Right atrium auricular region (tissue), 2 donors: ENCODE results near the gene SH2D2A. TPM values are rescaled to one million over a fixed set of nuclear protein-coding genes. Genes with fewer than 3 reads are reported as not detected.

Experiments
- DNase-seq: peaks from one replicate; pipeline ENCODE4 v3.0.0-alpha.2; 2019; ENCODE audit warnings: low spot score
- H3K27ac ChIP-seq, 2 donors: fragments of 200-600 bp; sonication (generic); 1 replicate in 1 of 2; 2 replicates in 1 of 2; pipeline ENCODE4 v1.5.1; 2016 to 2019
- H3K27me3 ChIP-seq, 2 donors: fragments of 200-600 bp; sonication (generic); one replicate each; pipeline versions ENCODE4 v1.5.1 to v1.6.0; 2017 to 2019
- H3K36me3 ChIP-seq: fragments of 200-600 bp; sonication (generic); one replicate; pipeline ENCODE4 v1.5.1; 2016
- H3K4me1 ChIP-seq, 2 donors: fragments of 200-600 bp; sonication (generic); one replicate each; pipeline versions ENCODE4 v1.5.1 to v1.6.0; 2017 to 2019
- H3K4me3 ChIP-seq, 2 donors: fragments of 200-600 bp; sonication (generic); 1 replicate in 1 of 2; 2 replicates in 1 of 2; pipeline ENCODE4 v1.5.1; 2017 to 2019; ENCODE audit warnings: mild to moderate bottlenecking in 1 of 2, moderate library complexity in 1 of 2
- H3K9me3 ChIP-seq, 2 donors: fragments of 200-600 bp; sonication (generic); one replicate each; pipeline ENCODE4 v1.5.1; 2019
- total RNA-seq, 2 donors: library from RNA; depleted of rRNA; stranded (reverse); fragments of >200 nt; gene quantifications; one replicate each; pipeline ENCODE4 v1.1.0, GENCODE V29; 2016
- TF ChIP-seq, protein P1 (sequence below), 2 donors: fragments of 200-600 bp; sonication (generic); IDR thresholded peaks; one replicate each; pipeline ENCODE4 v1.5.1; 2019; ENCODE audit warnings: antibody characterized with exemption in 2 of 2

SH2D2A gene
- total RNA-seq, 2 donors from 2014 or later = 0.30 to 0.98 TPM

DNA sequence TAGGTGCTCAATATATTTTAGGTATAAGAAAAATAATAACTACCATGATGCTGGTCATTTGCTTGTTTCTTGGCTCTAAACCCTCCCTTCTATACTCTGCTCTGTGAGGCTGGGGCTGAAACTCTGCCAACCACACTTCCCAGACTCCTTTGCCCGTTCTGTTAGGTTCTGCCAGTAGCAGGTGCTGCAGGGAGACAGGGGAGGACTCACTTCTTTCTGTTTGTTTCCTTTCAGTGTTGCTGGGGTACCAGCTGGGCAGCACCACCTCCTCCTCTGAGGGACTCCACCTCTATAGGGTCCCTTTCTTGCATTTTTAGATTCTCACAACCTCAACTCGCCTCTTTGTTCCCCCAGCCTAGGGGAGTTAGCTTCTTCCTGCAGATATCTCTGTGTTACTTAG, 17.0 kb upstream of the SH2D2A start:
- no peak for DNase-seq
- H3K27me3 ChIP-seq = no peaks in the 10 kb centered on the region
- H3K9me3 ChIP-seq = no peaks in the 10 kb centered on the region
- no peak overlapping the region for H3K27ac ChIP-seq
- no peak overlapping the region for H3K4me3 ChIP-seq
- H3K4me1 ChIP-seq = no peaks in the 10 kb centered on the region
- no peaks in the 10 kb centered on the region for H3K36me3 ChIP-seq
- TF ChIP-seq, protein P1, sequence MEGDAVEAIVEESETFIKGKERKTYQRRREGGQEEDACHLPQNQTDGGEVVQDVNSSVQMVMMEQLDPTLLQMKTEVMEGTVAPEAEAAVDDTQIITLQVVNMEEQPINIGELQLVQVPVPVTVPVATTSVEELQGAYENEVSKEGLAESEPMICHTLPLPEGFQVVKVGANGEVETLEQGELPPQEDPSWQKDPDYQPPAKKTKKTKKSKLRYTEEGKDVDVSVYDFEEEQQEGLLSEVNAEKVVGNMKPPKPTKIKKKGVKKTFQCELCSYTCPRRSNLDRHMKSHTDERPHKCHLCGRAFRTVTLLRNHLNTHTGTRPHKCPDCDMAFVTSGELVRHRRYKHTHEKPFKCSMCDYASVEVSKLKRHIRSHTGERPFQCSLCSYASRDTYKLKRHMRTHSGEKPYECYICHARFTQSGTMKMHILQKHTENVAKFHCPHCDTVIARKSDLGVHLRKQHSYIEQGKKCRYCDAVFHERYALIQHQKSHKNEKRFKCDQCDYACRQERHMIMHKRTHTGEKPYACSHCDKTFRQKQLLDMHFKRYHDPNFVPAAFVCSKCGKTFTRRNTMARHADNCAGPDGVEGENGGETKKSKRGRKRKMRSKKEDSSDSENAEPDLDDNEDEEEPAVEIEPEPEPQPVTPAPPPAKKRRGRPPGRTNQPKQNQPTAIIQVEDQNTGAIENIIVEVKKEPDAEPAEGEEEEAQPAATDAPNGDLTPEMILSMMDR (IDR thresholded peaks at IDR 0.05) = no peak

DNA sequence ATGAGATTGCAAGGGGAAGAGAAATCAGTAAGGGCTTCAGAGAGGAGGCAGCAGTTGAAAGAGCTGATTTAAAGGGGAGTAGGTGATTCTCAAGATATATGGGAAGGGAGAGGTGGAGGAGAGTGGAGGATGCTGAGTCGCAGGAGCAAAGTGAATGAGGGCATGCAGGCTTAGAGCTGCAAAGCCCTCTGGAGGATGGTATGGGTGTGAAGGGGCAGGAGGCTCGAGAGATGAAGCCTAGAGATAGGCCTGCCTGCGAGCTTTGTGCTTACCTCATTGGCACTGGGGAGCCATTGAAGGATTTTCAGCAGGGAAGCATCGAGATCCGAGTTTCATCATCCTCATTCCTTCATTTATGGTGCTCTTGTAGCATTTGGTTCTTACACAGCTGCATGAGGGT, 15.8 kb upstream of the SH2D2A start:
- no peak overlapping the region for H3K27ac ChIP-seq
- H3K4me3 ChIP-seq = no peak overlapping the region
- H3K9me3 ChIP-seq = no peaks in the 10 kb centered on the region
- no peak for DNase-seq
- no peaks in the 10 kb centered on the region for H3K36me3 ChIP-seq
- no peaks in the 10 kb centered on the region for H3K27me3 ChIP-seq
- TF ChIP-seq, protein P1 (IDR thresholded peaks at IDR 0.05) = no peak
- no peaks in the 10 kb centered on the region for H3K4me1 ChIP-seq

DNA sequence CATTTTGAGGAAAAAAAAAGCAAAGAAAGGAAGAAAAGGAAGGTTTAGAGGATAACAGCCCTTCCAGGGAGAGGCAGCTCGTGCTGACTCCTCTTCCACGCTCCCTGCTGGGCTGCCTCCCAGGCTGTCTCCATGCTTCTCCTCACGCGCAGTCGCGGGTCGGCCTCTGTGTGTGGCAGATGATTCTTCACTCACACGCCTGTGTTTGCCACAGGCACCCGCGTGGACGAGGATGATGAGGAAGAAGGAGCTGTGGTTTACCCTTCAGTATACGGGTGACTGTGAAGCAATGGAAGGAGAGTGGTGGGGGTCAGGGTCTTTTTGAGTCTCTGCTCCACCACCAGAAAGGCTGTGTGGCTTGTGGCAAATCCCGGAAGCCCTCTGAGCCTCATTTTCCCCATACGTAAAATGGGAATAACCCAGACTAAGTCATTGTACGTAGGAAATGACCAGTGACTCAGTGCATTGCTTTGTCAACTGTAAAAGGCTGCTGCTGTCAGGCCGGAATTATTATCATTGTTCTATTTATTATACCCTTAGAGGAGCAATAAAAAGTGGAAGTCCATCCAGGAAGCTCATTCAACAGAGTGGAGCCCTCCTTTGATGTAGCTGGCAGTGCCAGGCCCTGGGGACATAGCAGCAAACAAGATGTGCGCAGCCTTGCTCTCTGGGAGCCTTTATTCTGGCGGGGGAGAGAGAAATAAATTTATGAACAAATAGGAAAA, 11.9 kb upstream of the SH2D2A start:
- H3K27ac ChIP-seq = no peak overlapping the region
- DNase-seq = no peak
- no peaks in the 10 kb centered on the region for H3K27me3 ChIP-seq
- H3K4me3 ChIP-seq = no peak overlapping the region
- H3K9me3 ChIP-seq = no peaks in the 10 kb centered on the region
- no peaks in the 10 kb centered on the region for H3K36me3 ChIP-seq
- TF ChIP-seq, protein P1 (IDR thresholded peaks at IDR 0.05) = no peak
- H3K4me1 ChIP-seq = no peaks in the 10 kb centered on the region

DNA sequence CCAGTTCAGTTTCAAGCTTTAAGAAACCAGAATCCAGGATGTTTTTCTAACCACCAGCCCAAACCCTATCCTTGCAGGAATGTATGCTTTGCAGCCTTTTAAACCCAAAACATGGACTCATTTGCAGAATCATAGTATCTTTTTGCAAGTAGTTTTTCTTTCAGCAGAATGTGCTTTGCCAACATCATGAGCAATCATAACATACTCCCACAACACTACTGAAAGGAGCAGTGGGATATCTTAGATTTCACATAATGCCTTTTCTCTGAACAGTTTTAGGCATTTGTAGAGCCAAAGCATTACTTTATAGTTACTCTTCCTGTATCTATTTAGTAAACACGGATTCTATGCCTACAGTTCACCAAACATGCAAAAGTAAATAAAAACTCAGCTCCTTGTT, 10.0 kb upstream of the SH2D2A start:
- DNase-seq = no peak
- H3K9me3 ChIP-seq = no peaks in the 10 kb centered on the region
- no peaks in the 10 kb centered on the region for H3K27me3 ChIP-seq
- TF ChIP-seq, protein P1 (IDR thresholded peaks at IDR 0.05) = no peak
- no peaks in the 10 kb centered on the region for H3K36me3 ChIP-seq
- H3K27ac ChIP-seq = no peak overlapping the region
- no peak overlapping the region for H3K4me3 ChIP-seq
- H3K4me1 ChIP-seq = no peaks in the 10 kb centered on the region

DNA sequence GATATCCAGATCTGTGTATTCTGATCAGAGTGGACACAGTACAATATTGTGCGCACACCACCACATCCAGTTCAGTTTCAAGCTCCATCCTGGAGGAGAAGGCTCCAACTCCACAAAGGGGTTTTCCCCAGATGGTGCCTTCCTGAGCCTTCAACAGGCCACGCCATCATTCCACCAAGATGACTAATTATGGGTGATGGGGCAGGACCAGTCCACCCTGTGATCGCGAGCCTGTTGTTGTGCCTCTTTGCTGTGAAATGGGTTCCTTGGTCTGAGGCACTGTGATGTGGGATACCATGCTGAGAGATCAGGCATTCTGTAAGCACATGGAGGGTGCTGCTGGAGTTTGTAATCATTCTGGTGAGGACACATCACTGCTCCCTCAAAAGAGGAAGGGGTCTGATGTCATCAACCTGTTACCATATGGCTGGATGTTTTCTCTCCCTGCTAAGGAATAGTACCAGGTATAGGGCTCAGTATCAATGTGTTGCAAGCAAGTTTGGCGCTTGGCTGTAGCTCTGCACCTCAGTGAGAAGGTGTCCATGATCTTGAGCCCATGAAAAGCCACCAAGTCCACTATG, 6.7 kb upstream of the SH2D2A start:
- Histone ChIP-seq H3K4me1 (no peaks in the 10 kb centered on the region), H3K36me3 (no peaks in the 10 kb centered on the region), H3K9me3 (no peaks in the 10 kb centered on the region), H3K4me3 (no peak overlapping the region), H3K27ac (no peak overlapping the region), H3K27me3 (no peaks in the 10 kb centered on the region)
- TF ChIP-seq, protein P1 (IDR thresholded peaks at IDR 0.05) = no peak
- DNase-seq = no peak
